GM23338 (cell line): Measurements from ENCODE around the gene IST1. TPM values are rescaled to one million over a fixed set of nuclear protein-coding genes. Genes with fewer than 3 reads are reported as not detected.

Source experiments
- ATAC-seq: fragments of 200-7000 bp; cut with Tn5 transposase; 3 replicates; pipeline ENCODE4 v1.9.1; 2020
- DNase-seq: peaks from one replicate; pipeline ENCODE4 v3.0.0-alpha.2; 2015; ENCODE audit warnings: low spot score
- H2AFZ ChIP-seq: fragments of 200-600 bp; sonication (generic); 2 replicates; pipeline ENCODE4 v1.8.0; 2016; ENCODE audit warnings: antibody characterized with exemption, mild to moderate bottlenecking, moderate library complexity
- H3F3A ChIP-seq: fragments of 200-600 bp; sonication (generic); replicated peaks from 2 replicates; pipeline ENCODE4 v1.8.0; 2017; ENCODE audit warnings: antibody characterized with exemption, mixed run types, low read depth
- H3K27ac ChIP-seq: fragments of 200-600 bp; sonication (generic); 2 replicates; pipeline ENCODE4 v1.6.1; 2016; ENCODE audit warnings: low read depth
- H3K27me3 ChIP-seq: fragments of 200-600 bp; sonication (generic); 2 replicates; pipeline ENCODE4 v1.8.0; 2016; ENCODE audit warnings: mild to moderate bottlenecking, mixed run types, moderate library complexity; ENCODE audit not compliant: insufficient read depth
- H3K36me3 ChIP-seq: fragments of 200-600 bp; sonication (generic); 2 replicates; pipeline ENCODE4 v1.8.0; 2016; ENCODE audit warnings: mild to moderate bottlenecking; ENCODE audit not compliant: insufficient read depth
- H3K4me1 ChIP-seq: fragments of 200-600 bp; sonication (generic); 2 replicates; pipeline ENCODE4 v1.8.0; 2016; ENCODE audit warnings: mild to moderate bottlenecking, moderate library complexity; ENCODE audit not compliant: insufficient read depth
- H3K4me2 ChIP-seq: fragments of 200-600 bp; sonication (generic); 2 replicates; pipeline ENCODE4 v1.7.1; 2017; ENCODE audit warnings: mixed run types
- H3K4me3 ChIP-seq: fragments of 200-600 bp; sonication (generic); 2 replicates; pipeline ENCODE4 v1.6.1; 2016; ENCODE audit warnings: mixed run types
- H3K79me2 ChIP-seq: fragments of 200-600 bp; sonication (generic); replicated peaks from 2 replicates; pipeline ENCODE4 v1.8.0; 2017; ENCODE audit warnings: mild to moderate bottlenecking; ENCODE audit not compliant: insufficient read depth
- H3K9me2 ChIP-seq: fragments of 200-600 bp; sonication (generic); 2 replicates; pipeline ENCODE4 v1.8.0; 2017; ENCODE audit not compliant: insufficient read depth
- H4K20me1 ChIP-seq: fragments of 200-600 bp; sonication (generic); replicated peaks from 2 replicates; pipeline ENCODE4 v1.8.0; 2017; ENCODE audit warnings: mild to moderate bottlenecking; ENCODE audit not compliant: insufficient read depth
- H3K27ac Mint-ChIP-seq: 2 replicates; pipeline ENCODE4 v1.8.0; 2020; ENCODE audit warnings: inconsistent platforms, mild to moderate bottlenecking, moderate library complexity, mixed read lengths
- H3K27me3 Mint-ChIP-seq: 3 replicates; pipeline ENCODE4 v1.8.0; 2022; ENCODE audit warnings: low read depth, mild to moderate bottlenecking, moderate library complexity, mixed read lengths, inconsistent platforms; ENCODE audit not compliant: insufficient read depth, poor library complexity
- H3K36me3 Mint-ChIP-seq: 3 replicates; pipeline ENCODE4 v1.8.0; 2021; ENCODE audit warnings: low read depth, mild to moderate bottlenecking, inconsistent platforms, moderate library complexity, mixed read lengths
- H3K4me1 Mint-ChIP-seq: 3 replicates; pipeline ENCODE4 v1.8.0; 2020; ENCODE audit warnings: mild to moderate bottlenecking, inconsistent platforms, mixed read lengths
- H3K4me3 Mint-ChIP-seq: 3 replicates; pipeline ENCODE4 v1.8.0; 2021; ENCODE audit warnings: moderate library complexity, mild to moderate bottlenecking, inconsistent platforms, mixed read lengths
- H3K9me3 Mint-ChIP-seq: 3 replicates; pipeline ENCODE4 v1.8.0; 2020; ENCODE audit warnings: moderate library complexity, mild to moderate bottlenecking, inconsistent platforms, mixed read lengths
- CREB1 ChIP-seq: fragments of 250-450 bp; sonication (Bioruptor Pico); IDR thresholded peaks from 2 replicates; pipeline ENCODE4 v1.5.0; 2020; ENCODE audit warnings: low read depth, mild to moderate bottlenecking, moderate library complexity
- EZH2 ChIP-seq: fragments of 200-600 bp; sonication (generic); IDR thresholded peaks from one replicate; pipeline ENCODE4 v1.8.0; 2017; ENCODE audit warnings: antibody characterized with exemption, mild to moderate bottlenecking, low read depth; ENCODE audit not compliant: unreplicated experiment
- JUNB ChIP-seq: IDR thresholded peaks from one replicate; pipeline ENCODE4 v1.6.1; 2016; ENCODE audit warnings: antibody characterized with exemption; ENCODE audit not compliant: unreplicated experiment
- NANOG ChIP-seq: IDR thresholded peaks from 2 replicates; pipeline ENCODE4 v1.6.1; 2016; ENCODE audit warnings: antibody characterized with exemption, borderline replicate concordance
- POLR2AphosphoS5 ChIP-seq: IDR thresholded peaks from 2 replicates; pipeline ENCODE4 v1.6.1; 2016; ENCODE audit warnings: antibody characterized with exemption, low read depth
- REST ChIP-seq: IDR thresholded peaks from one replicate; pipeline ENCODE4 v1.6.1; 2018; ENCODE audit warnings: antibody characterized with exemption; ENCODE audit not compliant: unreplicated experiment
- ZNF331 ChIP-seq: fragments of 250-450 bp; sonication (Bioruptor Pico); IDR thresholded peaks from 2 replicates; pipeline ENCODE4 v1.5.0; 2020; ENCODE audit warnings: low read depth, mild to moderate bottlenecking, moderate library complexity
- polyA plus RNA-seq: library from polyadenylated mRNA; unstranded; fragments of >200 nt; fragmentation: Nextera tagmentation; extraction: Ambion mirVana; gene quantifications from 2 replicates; pipeline ENCODE4 v1.2.1, GENCODE V29; 2016
- total RNA-seq: library from RNA; depleted of rRNA; stranded (reverse); fragments of >200 nt; shearing (Covaris generic); gene quantifications from 2 replicates; pipeline ENCODE4 v1.2.3, GENCODE V29; 2014
- TF ChIP-seq, protein P1 (sequence below): IDR thresholded peaks from 2 replicates; pipeline ENCODE4 v1.6.1; 2016; ENCODE audit warnings: antibody characterized with exemption

The IST1 gene
- total and polyA plus RNA-seq, 2 experiments from 2014 or later: 108 to 234 TPM

GRCh38 chr16:71859762-71860521 is 35.4 kb upstream of the IST1 start (continued):
- TF ChIP-seq REST (no peak), ZNF331 (no peak), CREB1 (CRISPR knock-in tag) (no peak), NANOG (no peak), EZH2 (no peak), POLR2AphosphoS5 (no peak)
- TF ChIP-seq, protein P1, sequence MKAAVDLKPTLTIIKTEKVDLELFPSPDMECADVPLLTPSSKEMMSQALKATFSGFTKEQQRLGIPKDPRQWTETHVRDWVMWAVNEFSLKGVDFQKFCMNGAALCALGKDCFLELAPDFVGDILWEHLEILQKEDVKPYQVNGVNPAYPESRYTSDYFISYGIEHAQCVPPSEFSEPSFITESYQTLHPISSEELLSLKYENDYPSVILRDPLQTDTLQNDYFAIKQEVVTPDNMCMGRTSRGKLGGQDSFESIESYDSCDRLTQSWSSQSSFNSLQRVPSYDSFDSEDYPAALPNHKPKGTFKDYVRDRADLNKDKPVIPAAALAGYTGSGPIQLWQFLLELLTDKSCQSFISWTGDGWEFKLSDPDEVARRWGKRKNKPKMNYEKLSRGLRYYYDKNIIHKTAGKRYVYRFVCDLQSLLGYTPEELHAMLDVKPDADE: no peak

DNA sequence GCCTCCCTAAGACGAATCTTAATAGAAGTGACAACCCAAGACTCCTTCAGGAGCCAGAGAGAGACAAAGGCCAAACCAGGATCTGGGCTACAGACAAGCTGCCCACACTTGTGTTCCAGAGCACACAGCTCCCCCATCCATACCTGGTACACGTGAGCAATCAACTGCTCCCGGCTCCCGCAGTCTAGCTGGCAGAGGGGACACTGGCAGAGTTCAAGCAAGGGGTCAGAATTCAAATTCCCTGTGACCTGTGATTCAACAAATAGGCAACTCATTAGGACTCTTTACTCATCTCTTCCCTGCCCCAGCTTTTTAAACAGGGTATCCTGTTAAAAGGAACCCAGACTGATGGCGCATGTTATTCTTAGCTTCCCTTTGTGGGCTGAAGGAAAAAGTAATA is 31.3 kb upstream of the IST1 start:
- Histone ChIP-seq H3K27me3 (no peaks in the 10 kb centered on the region), H4K20me1 (no peaks in the 10 kb centered on the region; the same call in none of the 2 replicates), H2AFZ (no peak overlapping the region), H3F3A (no peaks in the 10 kb centered on the region), H3K4me2 (no peak overlapping the region), H3K79me2 (no peaks in the 10 kb centered on the region), H3K36me3 (no peaks in the 10 kb centered on the region; the same call in 1 of the 2 replicates), H3K27ac (no peak overlapping the region), H3K4me1 (no peaks in the 10 kb centered on the region), H3K9me2 (no peaks in the 10 kb centered on the region), H3K4me3 (no peak overlapping the region)
- DNase-seq (no peak), ATAC-seq (no peak)
- peaks cover 34% of the 10 kb centered on the region for H3K36me3 Mint-ChIP-seq
- no peak for TF ChIP-seq JUNB
- TF ChIP-seq ZNF331: no peak
- no peaks in the 10 kb centered on the region for H3K9me3 Mint-ChIP-seq
- no peak overlapping the region for H3K4me3 Mint-ChIP-seq
- H3K4me1 Mint-ChIP-seq: no peaks in the 10 kb centered on the region; the same call in 2 of the 3 replicates
- H3K27me3 Mint-ChIP-seq: peaks cover 2% of the 10 kb centered on the region
- H3K27ac Mint-ChIP-seq: no peak overlapping the region
